T-helper 17 cell (primary cell): ENCODE measurements around the gene IFT172. TPM values are rescaled to one million over a fixed set of nuclear protein-coding genes. Genes with fewer than 3 reads are reported as not detected.

ENCODE experiments used
- ATAC-seq: fragments of 150-1000 bp; cut with Tn5 transposase; 2 replicates; pipeline ENCODE4 v1.10.0; 2021; ENCODE audit warnings: mild to moderate bottlenecking, moderate library complexity
- DNase-seq, 3 donors: peaks; one replicate each; pipeline versions ENCODE4 v3.0.0 to v3.0.0-alpha.2; 2020 to 2021
- H3K9me3 ChIP-seq: one replicate; pipeline ENCODE4 v1.7.0; 2013; ENCODE audit warnings: low read length, mild to moderate bottlenecking; ENCODE audit not compliant: control insufficient read depth, poor library complexity, severe bottlenecking
- H3K27ac Mint-ChIP-seq: one replicate; pipeline ENCODE4 v1.8.0; 2022; ENCODE audit warnings: mild to moderate bottlenecking, moderate library complexity, mixed read lengths
- H3K27me3 Mint-ChIP-seq: one replicate; pipeline ENCODE4 v1.8.0; 2022; ENCODE audit warnings: mixed read lengths
- H3K36me3 Mint-ChIP-seq: one replicate; pipeline ENCODE4 v1.8.0; 2022; ENCODE audit warnings: low read depth, mixed read lengths
- H3K4me1 Mint-ChIP-seq: one replicate; pipeline ENCODE4 v1.8.0; 2022; ENCODE audit warnings: mild to moderate bottlenecking, mixed read lengths
- H3K4me3 Mint-ChIP-seq: one replicate; pipeline ENCODE4 v1.8.0; 2022; ENCODE audit warnings: mild to moderate bottlenecking, moderate library complexity, mixed read lengths
- total RNA-seq, 4 donors: library from RNA in 2 of 4; stranded (reverse) in 2 of 4; gene quantifications; one replicate each; pipeline ENCODE4 v1.2.3 and lab custom pipeline; 2022 to 2026

The IFT172 gene
- total RNA-seq, 2 donors from 2014 or later = 7.2 to 14.1 TPM

- Mint-ChIP-seq H3K4me1 (peaks cover 32% of the 10 kb centered on the region), H3K4me3 (no peak overlapping the region)
Measured at GRCh38 chr2:27400348-27401135, 89.0 kb downstream of the IFT172 start.

GRCh38 chr2:27398962-27399361 is 90.6 kb downstream of the IFT172 start:
- ATAC-seq (no peak), DNase-seq (no peak)
- Mint-ChIP-seq H3K36me3 (peaks cover 3% of the 10 kb centered on the region), H3K4me3 (no peak overlapping the region), H3K27me3 (no peaks in the 10 kb centered on the region), H3K27ac (peak overlapping the region; percentile 78), H3K4me1 (peaks cover 33% of the 10 kb centered on the region)
- H3K9me3 ChIP-seq = no peaks in the 10 kb centered on the region

More at GRCh38 chr2:27400348-27401135, 89.0 kb downstream of the IFT172 start:
- no peaks in the 10 kb centered on the region for H3K9me3 ChIP-seq
- ATAC-seq = no peak
- Mint-ChIP-seq H3K36me3 (peaks cover 3% of the 10 kb centered on the region), H3K27ac (peak overlapping the region; percentile 34), H3K27me3 (no peaks in the 10 kb centered on the region)
- DNase-seq = no peak

Other genes starting within 250 kb of the IFT172 start
- under 1 TPM in 1 of 2 donors, not detected in 1; 0.13 TPM for gene SLC30A3, start 226.7 kb downstream of the IFT172 start, total RNA-seq
- not detected for gene DNAJC5G, start 214.3 kb downstream of the IFT172 start, total RNA-seq
- gene TRIM54, start 207.3 kb downstream of the IFT172 start, total RNA-seq = not detected
- gene UCN, start 181.3 kb downstream of the IFT172 start, total RNA-seq = 1 to 10 TPM; 1.5 to 1.6 TPM
- gene MPV17, start 166.6 kb downstream of the IFT172 start, total RNA-seq = 10 to 100 TPM; 46.5 to 48.6 TPM
- gene GTF3C2, start 133.0 kb downstream of the IFT172 start, total RNA-seq = 10 to 100 TPM; 52.2 to 70.2 TPM
- 10 to 100 TPM; 29.8 to 33.2 TPM for gene EIF2B4, start 119.4 kb downstream of the IFT172 start, total RNA-seq
- gene SNX17, start 119.1 kb downstream of the IFT172 start, total RNA-seq = 10 to 100 TPM; 75.7 to 80.3 TPM
- gene ZNF513, start 109.0 kb downstream of the IFT172 start, total RNA-seq = 10 to 100 TPM; 22.4 to 24.6 TPM
- 10 to 100 TPM; 43.6 to 50.2 TPM for gene PPM1G, start 80.2 kb downstream of the IFT172 start, total RNA-seq
- gene NRBP1, start 61.1 kb downstream of the IFT172 start, total RNA-seq = 100 to 1,000 TPM; 138 to 150 TPM
- gene KRTCAP3, start 47.4 kb downstream of the IFT172 start, total RNA-seq = 10 to 100 TPM in 1 of 2 donors, 1 to 10 TPM in 1; 9.1 to 13.6 TPM
- gene FNDC4, start 5.5 kb upstream of the IFT172 start, total RNA-seq = not detected
- gene GCKR, start 7.1 kb upstream of the IFT172 start, total RNA-seq = not detected
- gene ZNF512, start 93.3 kb upstream of the IFT172 start, total RNA-seq = 10 to 100 TPM; 26.4 to 28.7 TPM
- gene CCDC121, start 139.3 kb upstream of the IFT172 start, total RNA-seq = 1 to 10 TPM; 1.3 TPM
- gene GPN1, start 139.3 kb upstream of the IFT172 start, total RNA-seq = 10 to 100 TPM; 27.6 to 27.7 TPM
- 10 to 100 TPM; 48.8 to 51.1 TPM for gene SUPT7L, start 173.9 kb upstream of the IFT172 start, total RNA-seq
- 10 to 100 TPM; 18.2 to 18.7 TPM for gene SLC4A1AP, start 174.1 kb upstream of the IFT172 start, total RNA-seq